ENCODE results near the gene CRABP2. TPM values are rescaled to one million over a fixed set of nuclear protein-coding genes. Genes with fewer than 3 reads are reported as not detected.

The CRABP2 gene
- total RNA-seq, 1 experiment from 2014 or later = 209 TPM

DNA sequence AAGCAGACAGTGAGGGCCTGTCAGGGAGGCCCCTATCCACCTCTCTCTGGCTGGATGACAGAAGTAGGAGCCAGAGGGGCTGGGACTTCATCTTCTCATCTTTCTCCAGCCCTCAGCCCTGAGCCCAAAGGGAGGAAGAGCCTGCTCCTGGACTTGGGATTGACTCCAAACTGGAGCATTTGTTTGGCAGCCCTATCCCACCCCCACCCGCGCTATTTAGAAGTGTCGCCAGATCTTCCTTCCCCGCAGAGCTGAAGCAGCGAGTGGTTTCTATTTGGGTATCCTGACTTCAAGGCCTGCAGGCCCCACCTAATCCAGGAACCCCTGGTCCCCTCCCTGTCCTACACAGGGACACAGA lies 37.8 kb downstream of the CRABP2 start:
- no peaks in the 10 kb centered on the region for H3K27me3 ChIP-seq (ENCODE audit: insufficient read depth, low read length)
- no peak overlapping the region for H2AFZ ChIP-seq (ENCODE audit: low read depth, low read length, poor library complexity, severe bottlenecking)
- H3K9me2 ChIP-seq (ENCODE audit: insufficient read depth) = no peaks in the 10 kb centered on the region
- H3K4me3 ChIP-seq (replicated peaks in 1 of 2; ENCODE audit: low read depth in 1 of 2, low read length in 2 of 2) = no peak overlapping the region
- no peak overlapping the region for H3K27ac ChIP-seq (ENCODE audit: low read depth, low read length)
- RAD21 ChIA-PET (ENCODE audit: low non-redundant PET in 1 of 2, low total read pairs in 2 of 2, uncharacterized antibody in 2 of 2, unreplicated experiment in 2 of 2) = no interaction called here
- no peaks in the 10 kb centered on the region for H4K20me1 ChIP-seq (ENCODE audit: insufficient read depth)
- DNase-seq (ENCODE audit: low read depth, low spot score) = no peak
- H3K4me1 ChIP-seq (ENCODE audit: control insufficient read depth in 1 of 2, insufficient read depth in 2 of 2, low read length in 2 of 2) = peaks cover 23 to 42% of the 10 kb centered on the region in 2 experiments
- CTCF ChIA-PET = interaction anchor here (1.1 kb wide), 1 partner anchor 9 kb away, joined by 4 read pairs; the partner anchor contains the start of gene NES
- no TSS peak for BruUV-seq (replicated peaks)
- H3K9me3 ChIP-seq (ENCODE audit: control insufficient read depth in 1 of 2, insufficient read depth in 1 of 2, low read depth in 1 of 2, low read length in 2 of 2) = no peaks in the 10 kb centered on the region
- H3K9ac ChIP-seq (ENCODE audit: low read length) = no peak overlapping the region
- POLR2A ChIA-PET = interaction anchor here (0.7 kb wide), 1 partner anchor 165 kb away, joined by 6 read pairs; no protein-coding TSS in a partner anchor
- H3K79me2 ChIP-seq (ENCODE audit: insufficient read depth, low read length) = no peaks in the 10 kb centered on the region
- no peak for ATAC-seq
- H3K4me2 ChIP-seq (ENCODE audit: low read length) = no peak overlapping the region
- intact Hi-C loops (cut with micrococcal nuclease) = no loop called here
- no peaks in the 10 kb centered on the region for H3K36me3 ChIP-seq (ENCODE audit: control insufficient read depth in 1 of 2, insufficient read depth in 2 of 2, low read length in 2 of 2)
- TF ChIP-seq RAD21 (IDR thresholded peaks at IDR 0.05; ENCODE audit: low read depth) = no peak
- TF ChIP-seq, protein P1, sequence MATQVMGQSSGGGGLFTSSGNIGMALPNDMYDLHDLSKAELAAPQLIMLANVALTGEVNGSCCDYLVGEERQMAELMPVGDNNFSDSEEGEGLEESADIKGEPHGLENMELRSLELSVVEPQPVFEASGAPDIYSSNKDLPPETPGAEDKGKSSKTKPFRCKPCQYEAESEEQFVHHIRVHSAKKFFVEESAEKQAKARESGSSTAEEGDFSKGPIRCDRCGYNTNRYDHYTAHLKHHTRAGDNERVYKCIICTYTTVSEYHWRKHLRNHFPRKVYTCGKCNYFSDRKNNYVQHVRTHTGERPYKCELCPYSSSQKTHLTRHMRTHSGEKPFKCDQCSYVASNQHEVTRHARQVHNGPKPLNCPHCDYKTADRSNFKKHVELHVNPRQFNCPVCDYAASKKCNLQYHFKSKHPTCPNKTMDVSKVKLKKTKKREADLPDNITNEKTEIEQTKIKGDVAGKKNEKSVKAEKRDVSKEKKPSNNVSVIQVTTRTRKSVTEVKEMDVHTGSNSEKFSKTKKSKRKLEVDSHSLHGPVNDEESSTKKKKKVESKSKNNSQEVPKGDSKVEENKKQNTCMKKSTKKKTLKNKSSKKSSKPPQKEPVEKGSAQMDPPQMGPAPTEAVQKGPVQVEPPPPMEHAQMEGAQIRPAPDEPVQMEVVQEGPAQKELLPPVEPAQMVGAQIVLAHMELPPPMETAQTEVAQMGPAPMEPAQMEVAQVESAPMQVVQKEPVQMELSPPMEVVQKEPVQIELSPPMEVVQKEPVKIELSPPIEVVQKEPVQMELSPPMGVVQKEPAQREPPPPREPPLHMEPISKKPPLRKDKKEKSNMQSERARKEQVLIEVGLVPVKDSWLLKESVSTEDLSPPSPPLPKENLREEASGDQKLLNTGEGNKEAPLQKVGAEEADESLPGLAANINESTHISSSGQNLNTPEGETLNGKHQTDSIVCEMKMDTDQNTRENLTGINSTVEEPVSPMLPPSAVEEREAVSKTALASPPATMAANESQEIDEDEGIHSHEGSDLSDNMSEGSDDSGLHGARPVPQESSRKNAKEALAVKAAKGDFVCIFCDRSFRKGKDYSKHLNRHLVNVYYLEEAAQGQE (IDR thresholded peaks at IDR 0.05; ENCODE audit: low read depth) = no peak
- no peak for TF ChIP-seq EGR1 (IDR thresholded peaks at IDR 0.05; ENCODE audit: low read depth)
- no peak for TF ChIP-seq EZH2phosphoT487 (IDR thresholded peaks at IDR 0.05; ENCODE audit: borderline replicate concordance)
- TF ChIP-seq SP1 (IDR thresholded peaks at IDR 0.05; ENCODE audit: low read depth) = no peak
- TF ChIP-seq YY1 (IDR thresholded peaks at IDR 0.05; ENCODE audit: extremely low read depth, insufficient replicate concordance, low read depth, low read length) = no peak
- TF ChIP-seq CBX3 (IDR thresholded peaks at IDR 0.05; ENCODE audit: low read depth) = no peak
- no peak for TF ChIP-seq POLR2AphosphoS5 (IDR thresholded peaks at IDR 0.05; ENCODE audit: low read depth, low read length)
- TF ChIP-seq ZNF274 (IDR thresholded peaks at IDR 0.05; ENCODE audit: low read depth, low read length) = no peak
- TF ChIP-seq, protein P2, sequence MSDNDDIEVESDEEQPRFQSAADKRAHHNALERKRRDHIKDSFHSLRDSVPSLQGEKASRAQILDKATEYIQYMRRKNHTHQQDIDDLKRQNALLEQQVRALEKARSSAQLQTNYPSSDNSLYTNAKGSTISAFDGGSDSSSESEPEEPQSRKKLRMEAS (IDR thresholded peaks at IDR 0.05) = no peak
- no peak for TF ChIP-seq SIN3A (IDR thresholded peaks at IDR 0.05; ENCODE audit: low read depth)
- TF ChIP-seq ELF1 (IDR thresholded peaks at IDR 0.05; ENCODE audit: borderline replicate concordance, low read depth) = no peak
- TF ChIP-seq, protein P3, sequence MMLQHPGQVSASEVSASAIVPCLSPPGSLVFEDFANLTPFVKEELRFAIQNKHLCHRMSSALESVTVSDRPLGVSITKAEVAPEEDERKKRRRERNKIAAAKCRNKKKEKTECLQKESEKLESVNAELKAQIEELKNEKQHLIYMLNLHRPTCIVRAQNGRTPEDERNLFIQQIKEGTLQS (IDR thresholded peaks at IDR 0.05) = no peak

Measured in HCT116 (cell line).